Vein endothelial cell (primary cell): ENCODE results near the gene EFNB2. TPM values are rescaled to one million over a fixed set of nuclear protein-coding genes. Genes with fewer than 3 reads are reported as not detected.

Source experiments
- total RNA-seq: library from RNA; depleted of rRNA; stranded (reverse); fragments of >200 nt; gene quantifications from 2 replicates; pipeline ENCODE4 v1.2.3, GENCODE V29; 2012

The EFNB2 gene, protein sequence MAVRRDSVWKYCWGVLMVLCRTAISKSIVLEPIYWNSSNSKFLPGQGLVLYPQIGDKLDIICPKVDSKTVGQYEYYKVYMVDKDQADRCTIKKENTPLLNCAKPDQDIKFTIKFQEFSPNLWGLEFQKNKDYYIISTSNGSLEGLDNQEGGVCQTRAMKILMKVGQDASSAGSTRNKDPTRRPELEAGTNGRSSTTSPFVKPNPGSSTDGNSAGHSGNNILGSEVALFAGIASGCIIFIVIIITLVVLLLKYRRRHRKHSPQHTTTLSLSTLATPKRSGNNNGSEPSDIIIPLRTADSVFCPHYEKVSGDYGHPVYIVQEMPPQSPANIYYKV
- total RNA-seq = 121 and 134 TPM in 2 replicates

DNA sequence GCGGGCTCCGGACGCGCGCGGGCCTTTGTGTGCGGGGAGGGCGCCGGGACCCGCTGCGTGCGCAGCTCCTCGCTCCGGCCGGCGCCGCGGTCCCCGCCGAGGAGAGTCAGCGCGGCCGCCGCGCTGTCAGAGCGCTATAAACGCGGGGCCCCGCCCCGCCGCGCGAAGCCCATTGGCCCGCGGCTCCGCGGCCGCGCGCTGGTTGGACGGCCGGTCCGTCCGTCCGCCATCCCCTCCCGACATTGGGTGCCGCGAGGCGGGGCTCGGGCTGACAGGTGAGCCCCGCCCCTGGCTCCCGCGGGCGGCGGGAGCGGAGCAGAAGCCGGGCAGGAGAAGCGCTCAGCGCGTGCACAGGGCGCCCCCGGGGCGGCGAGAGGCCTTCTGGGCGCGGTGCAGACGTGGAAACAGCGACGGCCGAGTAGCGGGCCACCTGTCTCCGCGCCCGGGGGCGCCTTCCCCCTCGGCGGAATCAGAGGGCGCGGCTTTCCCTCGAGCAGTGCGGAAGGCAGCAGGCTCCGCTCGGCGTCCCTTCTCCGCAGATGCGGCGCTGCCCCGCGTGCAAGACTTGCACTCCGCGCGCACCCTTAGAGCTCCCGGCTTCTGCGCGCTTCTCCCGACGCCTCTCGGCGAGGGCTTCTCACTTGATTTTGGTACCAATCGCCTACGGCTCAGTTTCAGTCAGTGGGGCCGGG lies at the start of gene EFNB2:
Gene EFNB2, minus strand, starts transcription at position 111 of the 692 bp plus-strand sequence. CDS start 698 bp downstream, outside the sequence.

GRCh38 chr13:106567474-106568298 lies 32.2 kb upstream of the EFNB2 start, which contains the start of gene ARGLU1:
TSS of gene ARGLU1 (minus strand) at chr13:106568137. CDS start at chr13:106567919, 218 bp downstream.

Other genes with a start within 250 kb of the EFNB2 start
- gene ARGLU1, start 32.5 kb upstream of the EFNB2 start, total RNA-seq = 62.7 and 84.3 TPM in 2 replicates